HL-60 (cell line): ENCODE data around the gene ORAI3.

Experiments
- CTCF ChIP-seq: IDR thresholded peaks from one replicate; pipeline ENCODE4 v1.5.1; 2011; ENCODE audit warnings: low read length, control low read depth, inconsistent platforms; ENCODE audit not compliant: insufficient read depth
- GABPA ChIP-seq: IDR thresholded peaks from 2 replicates; pipeline ENCODE4 v1.6.1; 2012; ENCODE audit warnings: low read depth
- POLR2AphosphoS5 ChIP-seq: IDR thresholded peaks from 2 replicates; pipeline ENCODE4 v1.6.1; 2012; ENCODE audit warnings: low read depth
- REST ChIP-seq: IDR thresholded peaks from 2 replicates; pipeline ENCODE4 v1.6.1; 2012; ENCODE audit warnings: low read depth; ENCODE audit not compliant: insufficient replicate concordance
- SPI1 ChIP-seq: IDR thresholded peaks from 2 replicates; pipeline ENCODE4 v1.6.1; 2012; ENCODE audit warnings: low read depth, mild to moderate bottlenecking, borderline replicate concordance

DNA sequence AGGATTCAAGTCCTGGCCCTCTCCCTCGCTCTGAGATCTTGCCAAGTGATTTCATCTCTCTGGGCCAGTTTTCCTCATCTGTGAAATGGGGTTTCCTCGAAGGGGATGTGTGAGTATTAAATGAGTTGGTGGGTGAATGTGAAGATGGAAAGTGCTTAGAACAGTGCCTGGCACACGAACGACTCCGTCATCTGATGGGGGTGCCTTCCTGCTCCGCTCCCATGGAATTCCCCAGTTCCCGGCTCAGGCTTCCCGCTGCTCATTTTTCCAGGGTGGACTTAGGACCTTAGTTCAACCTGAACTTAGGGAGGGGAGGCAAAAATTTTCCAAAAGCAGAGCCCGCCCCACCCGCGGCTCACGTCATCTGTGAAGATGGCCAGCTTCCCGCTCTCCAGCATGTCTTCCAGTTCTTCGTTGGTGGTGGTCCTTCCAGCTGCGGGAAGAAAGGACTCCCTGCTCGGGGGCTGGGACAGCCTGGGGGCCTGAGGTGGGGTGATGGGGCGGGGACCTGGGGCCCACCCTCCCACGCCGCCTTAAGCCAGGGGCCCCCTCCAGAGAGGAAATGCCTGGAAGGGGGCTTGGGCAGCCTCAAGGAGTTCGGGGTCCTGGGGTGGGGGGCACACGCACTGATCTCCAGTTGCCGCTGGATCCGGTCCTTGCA is 47.6 kb downstream of the ORAI3 start:
- no peak for TF ChIP-seq GABPA
- no peak for TF ChIP-seq CTCF
- TF ChIP-seq POLR2AphosphoS5, result no peak
- TF ChIP-seq SPI1, result no peak
- TF ChIP-seq REST, result no peak
